22Rv1 (cell line): ENCODE results near the gene SLC35G3.

ENCODE experiments used
- CTCF ChIP-seq: fragments of 450-650 bp; IDR thresholded peaks from 2 replicates; pipeline ENCODE4 v1.5.1; 2017; ENCODE audit warnings: mild to moderate bottlenecking
- ZFX ChIP-seq: fragments of 450-650 bp; IDR thresholded peaks from 2 replicates; pipeline ENCODE4 v1.6.1; 2017; ENCODE audit warnings: antibody characterized with exemption, borderline replicate concordance

DNA sequence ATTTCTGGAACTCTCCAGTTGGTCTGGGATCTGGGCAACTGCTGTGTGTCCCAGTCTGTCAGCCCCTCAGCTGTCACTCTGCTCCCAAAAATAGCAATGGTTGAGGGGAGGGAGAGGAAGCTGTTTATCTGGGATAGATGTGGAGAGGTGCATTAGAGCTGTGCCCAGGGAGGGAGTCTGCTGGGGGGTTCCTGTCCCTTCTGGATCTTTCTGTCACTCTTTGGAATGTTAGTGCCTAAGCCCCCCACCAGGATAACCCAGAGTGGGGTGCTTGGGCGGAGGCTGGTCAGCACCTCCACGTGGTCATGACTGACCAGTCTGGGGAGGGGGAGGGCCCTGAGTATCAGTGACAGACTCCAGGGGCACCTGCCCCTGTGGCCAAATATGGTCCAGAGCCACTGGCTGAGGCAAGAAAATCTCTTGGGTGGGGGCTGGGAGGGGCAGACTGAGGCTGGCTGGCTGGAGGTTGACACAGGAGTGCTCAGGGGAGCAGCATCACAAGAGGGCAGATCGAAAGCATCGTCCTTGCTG, 46.8 kb downstream of the SLC35G3 start, which contains the start of gene UNC45B:
- TF ChIP-seq CTCF (no peak), ZFX (no peak)
